K562 (cell line): ENCODE data around the gene HCFC1R1. TPM values are rescaled to one million over a fixed set of nuclear protein-coding genes. Genes with fewer than 3 reads are reported as not detected.

Experiments
- ADNP ChIP-seq: fragments of 200-800 bp; sonication (Bioruptor generic); IDR thresholded peaks from 2 replicates; pipeline ENCODE4 v1.6.1; 2016; ENCODE audit warnings: missing genetic modification characterization, missing compliant biosample characterization
- CBX1 ChIP-seq: sonication (generic); IDR thresholded peaks from 2 replicates; pipeline ENCODE4 v1.6.1; 2016; ENCODE audit warnings: antibody characterized with exemption, low read depth, mild to moderate bottlenecking
- CREB1 ChIP-seq, 2 experiments: sonication (generic) in 1 of 2; formaldehyde crosslinking in 1 of 2; IDR thresholded peaks; 2 replicates each; pipeline versions ENCODE4 v1.6.1 to v1.8.0; 2012 to 2022; ENCODE audit warnings: inconsistent platforms in 1 of 2, mild to moderate bottlenecking in 1 of 2, missing genetic modification reagents in 1 of 2, moderate library complexity in 1 of 2
- FOXJ3 ChIP-seq: sonication (generic); formaldehyde crosslinking; IDR thresholded peaks from 2 replicates; pipeline ENCODE4 v1.4.0; 2020; ENCODE audit warnings: mild to moderate bottlenecking, missing genetic modification reagents
- HCFC1 ChIP-seq: IDR thresholded peaks from 2 replicates; pipeline ENCODE4 v1.6.1; 2012; ENCODE audit warnings: low read depth, low read length, improper control_type of control experiment
- LCOR ChIP-seq: sonication (generic); formaldehyde crosslinking; IDR thresholded peaks from 2 replicates; pipeline ENCODE4 v1.8.0; 2022; ENCODE audit warnings: mild to moderate bottlenecking, missing genetic modification reagents
- MBD2 ChIP-seq: sonication (generic); IDR thresholded peaks from 2 replicates; pipeline ENCODE4 v1.6.1; 2016; ENCODE audit warnings: low read depth, borderline replicate concordance
- NRF1 ChIP-seq, 2 experiments: fragments of 450-650 bp; IDR thresholded peaks in 1 of 2; conservative IDR thresholded peaks in 1 of 2; 2 replicates each; pipeline ENCODE4 v1.6.1; 2014; ENCODE audit warnings: mild to moderate bottlenecking in 2 of 2
- RB1 ChIP-seq: fragments of 450-650 bp; IDR thresholded peaks from 2 replicates; pipeline ENCODE4 v1.6.1; 2017; ENCODE audit warnings: low read depth, mild to moderate bottlenecking
- RBM17 ChIP-seq: fragments of 200-400 bp; formaldehyde crosslinking; IDR thresholded peaks from 2 replicates; pipeline ENCODE4 v1.6.1; 2017; ENCODE audit warnings: low read depth, mild to moderate bottlenecking, low read length, borderline replicate concordance
- SNRNP70 ChIP-seq: fragments of 200-400 bp; formaldehyde crosslinking; optimal IDR thresholded peaks from 2 replicates; pipeline ENCODE3; 2017; ENCODE audit warnings: low read depth, low read length
- TBL1XR1 ChIP-seq, 2 experiments: IDR thresholded peaks; 2 replicates each; pipeline ENCODE4 v1.6.1; 2012; ENCODE audit warnings: improper control_type of control experiment in 2 of 2, low read length in 2 of 2, mild to moderate bottlenecking in 1 of 2
- TFAM ChIP-seq: fragments of 250-450 bp; sonication (Bioruptor Pico); conservative IDR thresholded peaks from 2 replicates; pipeline ENCODE4 v1.5.0; 2021; ENCODE audit warnings: mild to moderate bottlenecking, moderate library complexity
- WHSC1 ChIP-seq: IDR thresholded peaks from one replicate; pipeline ENCODE4 v1.6.1; 2012; ENCODE audit warnings: low read length, control low read depth, inconsistent platforms
- polyA plus RNA-seq, 8 experiments: library from polyadenylated mRNA; depleted of rRNA in 4 of 8; stranded (reverse) in 5 of 8; unstranded in 3 of 8; fragments of >200 nt; fragmentation: Nextera tagmentation in 2 of 8; fragmentation: Illumina TruSeq in 1 of 8; extraction: Ambion mirVana in 2 of 8; extraction: Trizol in 1 of 8; gene quantifications; 2 replicates each; pipeline versions ENCODE4 v1.2.1 to v1.2.3, GENCODE V29; 2011 to 2014; ENCODE audit warnings: inconsistent platforms in 1 of 8, missing spikeins in 1 of 8
- total RNA-seq, 7 experiments: library from RNA; depleted of rRNA in 6 of 7; stranded (reverse); fragments of >200 nt in 6 of 7; fragmentation: Illumina TruSeq in 2 of 7; extraction: Trizol in 2 of 7; gene quantifications; 2 replicates each; pipeline versions ENCODE4 v1.2.1 to v1.2.3, GENCODE V29; 2011 to 2021; ENCODE audit warnings: low replicate concordance in 1 of 7
- TF ChIP-seq, protein P1 (sequence below): fragments of 250-450 bp; sonication (Bioruptor Pico); IDR thresholded peaks from 2 replicates; pipeline ENCODE4 v1.4.0; 2020; ENCODE audit warnings: mild to moderate bottlenecking, moderate library complexity, borderline replicate concordance
- TF ChIP-seq, protein P2 (sequence below): fragments of 250-450 bp; sonication (Bioruptor Pico); IDR thresholded peaks from 2 replicates; pipeline ENCODE4 v1.9.0; 2021; ENCODE audit warnings: mild to moderate bottlenecking
- TF ChIP-seq, protein P3 (sequence below): sonication (generic); formaldehyde crosslinking; IDR thresholded peaks from 2 replicates; pipeline ENCODE4 v1.8.0; 2022; ENCODE audit warnings: missing genetic modification reagents, mild to moderate bottlenecking, borderline replicate concordance
- TF ChIP-seq, protein P4 (sequence below): fragments of 250-450 bp; sonication (Bioruptor Pico); IDR thresholded peaks from 2 replicates; pipeline ENCODE4 v1.4.0; 2020
- TF ChIP-seq, protein P5 (sequence below): fragments of 200-800 bp; sonication (Bioruptor generic); IDR thresholded peaks from 2 replicates; pipeline ENCODE4 v1.6.1; 2017; ENCODE audit warnings: missing genetic modification characterization, missing compliant biosample characterization

HCFC1R1 gene
- total and polyA plus RNA-seq, 9 of the 15 experiments (the other 6 are each of a cell fraction or from before 2014, with no cell fraction given): 2.2 to 29.0 (median 11.2) TPM

DNA sequence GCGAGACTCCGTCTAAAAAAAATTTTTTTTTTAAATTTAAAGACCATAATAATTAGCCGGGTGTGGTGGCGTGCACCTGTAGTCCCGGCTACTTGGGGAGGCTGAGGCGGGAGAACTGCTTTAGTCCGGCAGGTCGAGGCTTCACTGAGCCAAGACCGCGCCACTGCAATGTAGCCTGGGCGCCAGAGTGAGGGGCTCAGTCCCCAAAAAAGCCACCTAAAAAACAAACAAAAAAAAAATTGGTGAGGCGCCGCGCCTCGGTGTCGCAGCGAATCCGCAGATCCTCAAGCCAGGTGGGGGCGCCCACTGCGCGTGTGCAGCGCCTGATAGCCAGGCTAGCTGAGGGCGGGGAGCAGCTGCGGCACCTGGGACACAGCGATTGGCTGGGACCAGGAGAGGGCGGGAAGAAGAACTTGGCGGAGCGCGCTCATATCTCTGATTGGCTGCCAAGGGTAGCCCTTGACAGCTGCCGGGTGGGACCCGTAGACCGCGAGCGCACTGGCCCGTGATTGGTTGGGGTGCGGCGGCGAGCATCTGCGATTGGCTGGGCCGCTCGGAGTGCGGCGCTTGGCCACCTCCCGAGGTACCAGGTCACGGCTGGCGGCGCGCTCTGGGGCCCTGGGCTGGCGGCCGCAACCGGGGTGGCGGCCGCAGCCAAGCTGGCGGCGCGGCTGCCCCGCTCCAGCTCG is 20.0 kb downstream of the HCFC1R1 start (continued):
- no peak for TF ChIP-seq RBM17
- TF ChIP-seq LCOR (CRISPR knock-in tag): no peak
- TF ChIP-seq ADNP: no peak
- peak; percentile 96 for TF ChIP-seq MBD2
- TF ChIP-seq, protein P1, sequence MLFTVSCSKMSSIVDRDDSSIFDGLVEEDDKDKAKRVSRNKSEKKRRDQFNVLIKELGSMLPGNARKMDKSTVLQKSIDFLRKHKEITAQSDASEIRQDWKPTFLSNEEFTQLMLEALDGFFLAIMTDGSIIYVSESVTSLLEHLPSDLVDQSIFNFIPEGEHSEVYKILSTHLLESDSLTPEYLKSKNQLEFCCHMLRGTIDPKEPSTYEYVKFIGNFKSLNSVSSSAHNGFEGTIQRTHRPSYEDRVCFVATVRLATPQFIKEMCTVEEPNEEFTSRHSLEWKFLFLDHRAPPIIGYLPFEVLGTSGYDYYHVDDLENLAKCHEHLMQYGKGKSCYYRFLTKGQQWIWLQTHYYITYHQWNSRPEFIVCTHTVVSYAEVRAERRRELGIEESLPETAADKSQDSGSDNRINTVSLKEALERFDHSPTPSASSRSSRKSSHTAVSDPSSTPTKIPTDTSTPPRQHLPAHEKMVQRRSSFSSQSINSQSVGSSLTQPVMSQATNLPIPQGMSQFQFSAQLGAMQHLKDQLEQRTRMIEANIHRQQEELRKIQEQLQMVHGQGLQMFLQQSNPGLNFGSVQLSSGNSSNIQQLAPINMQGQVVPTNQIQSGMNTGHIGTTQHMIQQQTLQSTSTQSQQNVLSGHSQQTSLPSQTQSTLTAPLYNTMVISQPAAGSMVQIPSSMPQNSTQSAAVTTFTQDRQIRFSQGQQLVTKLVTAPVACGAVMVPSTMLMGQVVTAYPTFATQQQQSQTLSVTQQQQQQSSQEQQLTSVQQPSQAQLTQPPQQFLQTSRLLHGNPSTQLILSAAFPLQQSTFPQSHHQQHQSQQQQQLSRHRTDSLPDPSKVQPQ (CRISPR knock-in tag): no peak
- TF ChIP-seq NRF1 (conservative IDR thresholded peaks at IDR 0.05 in 1 of 2, IDR thresholded peaks at IDR 0.05 in 1 of 2): peak; percentile 95 to 96
- TF ChIP-seq FOXJ3 (CRISPR knock-in tag): no peak
- no peak for TF ChIP-seq CREB1 (IDR thresholded peaks at IDR 0.05)
- peak; percentile 40; the same call in 1 of the 2 replicates for TF ChIP-seq CREB1 (CRISPR knock-in tag; IDR thresholded peaks at IDR 0.05)
- TF ChIP-seq, protein P2, sequence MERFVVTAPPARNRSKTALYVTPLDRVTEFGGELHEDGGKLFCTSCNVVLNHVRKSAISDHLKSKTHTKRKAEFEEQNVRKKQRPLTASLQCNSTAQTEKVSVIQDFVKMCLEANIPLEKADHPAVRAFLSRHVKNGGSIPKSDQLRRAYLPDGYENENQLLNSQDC: no peak
- TF ChIP-seq, protein P3, sequence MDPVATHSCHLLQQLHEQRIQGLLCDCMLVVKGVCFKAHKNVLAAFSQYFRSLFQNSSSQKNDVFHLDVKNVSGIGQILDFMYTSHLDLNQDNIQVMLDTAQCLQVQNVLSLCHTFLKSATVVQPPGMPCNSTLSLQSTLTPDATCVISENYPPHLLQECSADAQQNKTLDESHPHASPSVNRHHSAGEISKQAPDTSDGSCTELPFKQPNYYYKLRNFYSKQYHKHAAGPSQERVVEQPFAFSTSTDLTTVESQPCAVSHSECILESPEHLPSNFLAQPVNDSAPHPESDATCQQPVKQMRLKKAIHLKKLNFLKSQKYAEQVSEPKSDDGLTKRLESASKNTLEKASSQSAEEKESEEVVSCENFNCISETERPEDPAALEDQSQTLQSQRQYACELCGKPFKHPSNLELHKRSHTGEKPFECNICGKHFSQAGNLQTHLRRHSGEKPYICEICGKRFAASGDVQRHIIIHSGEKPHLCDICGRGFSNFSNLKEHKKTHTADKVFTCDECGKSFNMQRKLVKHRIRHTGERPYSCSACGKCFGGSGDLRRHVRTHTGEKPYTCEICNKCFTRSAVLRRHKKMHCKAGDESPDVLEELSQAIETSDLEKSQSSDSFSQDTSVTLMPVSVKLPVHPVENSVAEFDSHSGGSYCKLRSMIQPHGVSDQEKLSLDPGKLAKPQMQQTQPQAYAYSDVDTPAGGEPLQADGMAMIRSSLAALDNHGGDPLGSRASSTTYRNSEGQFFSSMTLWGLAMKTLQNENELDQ (CRISPR knock-in tag): no peak
- TF ChIP-seq, protein P4, sequence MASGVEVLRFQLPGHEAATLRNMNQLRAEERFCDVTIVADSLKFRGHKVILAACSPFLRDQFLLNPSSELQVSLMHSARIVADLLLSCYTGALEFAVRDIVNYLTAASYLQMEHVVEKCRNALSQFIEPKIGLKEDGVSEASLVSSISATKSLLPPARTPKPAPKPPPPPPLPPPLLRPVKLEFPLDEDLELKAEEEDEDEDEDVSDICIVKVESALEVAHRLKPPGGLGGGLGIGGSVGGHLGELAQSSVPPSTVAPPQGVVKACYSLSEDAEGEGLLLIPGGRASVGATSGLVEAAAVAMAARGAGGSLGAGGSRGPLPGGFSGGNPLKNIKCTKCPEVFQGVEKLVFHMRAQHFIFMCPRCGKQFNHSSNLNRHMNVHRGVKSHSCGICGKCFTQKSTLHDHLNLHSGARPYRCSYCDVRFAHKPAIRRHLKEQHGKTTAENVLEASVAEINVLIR (CRISPR knock-in tag): no peak
- no peak for TF ChIP-seq SNRNP70
- TF ChIP-seq, protein P5, sequence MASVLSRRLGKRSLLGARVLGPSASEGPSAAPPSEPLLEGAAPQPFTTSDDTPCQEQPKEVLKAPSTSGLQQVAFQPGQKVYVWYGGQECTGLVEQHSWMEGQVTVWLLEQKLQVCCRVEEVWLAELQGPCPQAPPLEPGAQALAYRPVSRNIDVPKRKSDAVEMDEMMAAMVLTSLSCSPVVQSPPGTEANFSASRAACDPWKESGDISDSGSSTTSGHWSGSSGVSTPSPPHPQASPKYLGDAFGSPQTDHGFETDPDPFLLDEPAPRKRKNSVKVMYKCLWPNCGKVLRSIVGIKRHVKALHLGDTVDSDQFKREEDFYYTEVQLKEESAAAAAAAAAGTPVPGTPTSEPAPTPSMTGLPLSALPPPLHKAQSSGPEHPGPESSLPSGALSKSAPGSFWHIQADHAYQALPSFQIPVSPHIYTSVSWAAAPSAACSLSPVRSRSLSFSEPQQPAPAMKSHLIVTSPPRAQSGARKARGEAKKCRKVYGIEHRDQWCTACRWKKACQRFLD (CRISPR knock-in tag): no peak
- TF ChIP-seq TFAM (CRISPR knock-in tag): no peak
- peak; percentile 50 for TF ChIP-seq HCFC1
- no peak for TF ChIP-seq WHSC1
- 0 out of 2 replicates have a peak, but pooled peaks have one; percentile 10 for TF ChIP-seq CBX1
- TF ChIP-seq TBL1XR1 (IDR thresholded peaks at IDR 0.05; ENCODE audit: low read length in 2 of 2): 0 out of 4 replicates have a peak, but pooled peaks of 1 of the 2 experiments have one; percentile 34
- TF ChIP-seq RB1: peak; percentile 81
